Measurements from ENCODE around the gene CBR3.
A peak's percentile ranks its signal among the peaks of the same experiment; 100 is the strongest.
"Not testable (repeated sequence)": the region's sequence is repeated elsewhere in the genome, so short reads cannot be mapped to it uniquely, and the experiment has no call there.

The CBR3 gene

DNA sequence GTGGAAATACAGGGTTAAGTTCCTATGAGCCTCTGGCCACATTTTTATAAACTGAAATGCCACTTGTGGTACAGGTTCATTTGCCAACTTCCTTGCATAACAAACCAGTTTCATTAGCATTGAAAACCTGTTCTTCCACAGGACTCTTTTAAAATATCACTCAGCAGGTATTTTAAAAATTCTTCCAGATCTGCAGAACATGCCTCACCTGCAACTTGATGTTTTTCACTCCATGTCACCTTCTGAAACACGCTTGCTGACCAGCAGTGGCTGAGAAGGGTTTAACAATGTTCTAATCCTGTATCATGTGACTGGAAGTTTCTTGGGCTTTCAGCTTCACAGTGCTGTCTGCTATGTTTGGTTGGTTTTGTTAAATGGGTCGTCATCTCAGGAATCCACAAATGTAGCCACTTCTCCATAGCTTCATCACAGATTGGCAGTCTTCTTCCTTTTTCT lies 17.6 kb upstream of the CBR3 start:
- no peak for DNase-seq (ENCODE audit: low read depth in 2 of 2)

DNA sequence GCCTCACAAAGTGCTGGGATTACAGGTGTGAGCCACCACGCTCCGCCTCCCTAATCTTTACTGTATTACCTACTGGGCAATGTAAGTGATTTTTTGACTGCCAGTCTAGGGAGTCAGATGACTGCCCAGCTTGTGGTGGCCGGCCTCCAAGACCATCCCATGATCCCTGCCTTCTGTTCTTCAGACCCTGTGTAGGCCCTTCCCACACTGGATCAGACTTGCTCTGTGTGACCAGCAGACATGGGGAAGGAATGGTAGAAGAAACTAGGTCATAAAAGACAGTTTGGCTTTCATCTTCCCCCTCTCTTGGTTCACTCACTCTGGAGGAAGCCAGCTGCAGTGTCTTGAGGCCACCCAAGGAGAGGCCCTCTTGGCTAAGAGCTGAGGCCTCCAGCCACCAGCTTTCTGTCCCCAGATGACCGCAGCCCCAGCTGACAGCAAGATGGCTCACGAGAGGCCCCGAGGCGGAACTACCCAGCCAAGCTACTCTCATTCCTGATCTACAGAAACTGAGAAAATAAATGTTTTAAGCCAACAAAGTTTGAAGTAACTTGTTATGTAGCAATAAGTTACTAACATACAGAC lies 14.5 kb upstream of the CBR3 start:
- no peak for DNase-seq (ENCODE audit: low read depth in 2 of 2)

GRCh38 chr21:36122977-36123376 lies 11.9 kb upstream of the CBR3 start:
- no peak for DNase-seq (ENCODE audit: low read depth in 2 of 2)

GRCh38 chr21:36124395-36124794 lies 10.5 kb upstream of the CBR3 start:
- no peak for DNase-seq (ENCODE audit: low read depth in 2 of 2)

- peak in 1 of 2 donors; percentile 24 for DNase-seq (ENCODE audit: low read depth in 2 of 2)
Observed at GRCh38 chr21:36125512-36126207, 9.2 kb upstream of the CBR3 start.

DNA sequence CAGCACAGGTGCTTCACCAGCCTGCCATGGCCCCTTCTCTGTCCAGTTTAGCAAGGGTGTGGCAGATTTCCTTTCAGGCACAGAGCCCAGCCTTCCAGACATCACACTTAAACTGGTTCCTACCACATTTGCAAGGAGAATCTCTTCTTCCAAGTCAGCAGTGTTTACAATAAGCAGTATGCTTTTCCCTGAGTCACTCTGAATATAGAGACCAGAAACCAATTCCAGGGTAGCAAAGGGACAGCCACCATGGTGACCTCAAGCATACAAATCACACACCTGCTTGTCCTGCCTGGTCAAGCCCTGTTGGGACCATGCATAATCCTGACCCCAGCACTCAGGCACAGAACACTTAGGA lies 8.7 kb upstream of the CBR3 start:
- no peak for DNase-seq (ENCODE audit: low read depth in 2 of 2)

GRCh38 chr21:36126621-36127110 lies 8.2 kb upstream of the CBR3 start:
- no peak for DNase-seq (ENCODE audit: low read depth in 2 of 2)

DNA sequence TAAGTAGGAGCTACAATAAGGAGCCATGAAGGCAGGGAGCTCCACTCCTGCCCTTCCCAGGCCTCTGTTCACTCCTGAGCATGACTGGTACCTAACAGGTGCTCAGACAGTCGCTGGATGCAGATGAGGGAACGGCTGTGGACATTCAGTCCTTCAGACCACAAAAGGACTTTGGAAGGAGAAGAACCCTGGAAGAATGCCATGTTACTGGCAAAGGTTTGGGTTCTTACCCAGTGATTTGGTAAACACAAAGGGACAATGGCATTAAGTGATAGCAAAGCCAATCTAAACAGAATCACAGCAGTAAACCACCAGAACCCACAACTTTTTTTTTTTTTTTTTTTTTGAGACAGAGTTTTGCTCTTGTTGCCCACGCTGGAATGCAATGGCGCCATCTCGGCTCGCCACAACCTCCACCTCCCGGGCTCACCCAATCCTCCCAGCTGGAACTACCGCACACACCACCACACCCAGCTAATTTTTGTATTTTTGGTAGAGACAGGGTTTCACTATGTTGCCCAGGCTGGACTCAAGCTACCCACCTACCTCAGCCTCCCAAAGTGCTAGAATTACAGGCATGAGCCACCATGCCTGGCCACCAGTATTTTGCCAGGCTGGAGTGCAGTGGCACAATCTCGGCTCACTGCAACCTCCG lies 7.5 kb upstream of the CBR3 start:
- no peak for DNase-seq (ENCODE audit: low read depth in 2 of 2)

- no peak for DNase-seq (ENCODE audit: low read depth in 2 of 2)
Observed at GRCh38 chr21:36127977-36128376, 6.9 kb upstream of the CBR3 start.

DNA sequence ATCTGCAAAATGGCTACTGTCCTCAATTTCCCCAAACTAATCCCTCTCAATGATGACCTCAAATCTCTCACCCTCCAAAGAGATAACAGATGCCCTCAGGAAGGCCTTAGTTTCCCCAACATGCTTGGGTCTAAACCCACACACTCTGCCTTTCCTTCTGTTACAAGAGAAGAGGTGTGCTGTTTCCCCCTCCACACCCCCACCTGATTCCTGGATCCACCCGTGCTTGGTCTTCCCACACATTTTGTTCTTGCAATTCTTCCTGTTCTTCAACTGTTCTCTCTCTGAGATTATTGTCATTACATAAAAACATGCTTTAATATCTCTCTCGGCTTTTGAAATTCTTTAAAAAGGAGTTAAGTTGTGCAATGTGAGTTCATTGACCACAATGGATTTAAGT lies 5.7 kb upstream of the CBR3 start:
- DNase-seq (ENCODE audit: low read depth in 2 of 2) = no peak

GRCh38 chr21:36130414-36130762 lies 4.5 kb upstream of the CBR3 start:
- not testable (repeated sequence) for DNase-seq (ENCODE audit: low read depth in 2 of 2)

DNA sequence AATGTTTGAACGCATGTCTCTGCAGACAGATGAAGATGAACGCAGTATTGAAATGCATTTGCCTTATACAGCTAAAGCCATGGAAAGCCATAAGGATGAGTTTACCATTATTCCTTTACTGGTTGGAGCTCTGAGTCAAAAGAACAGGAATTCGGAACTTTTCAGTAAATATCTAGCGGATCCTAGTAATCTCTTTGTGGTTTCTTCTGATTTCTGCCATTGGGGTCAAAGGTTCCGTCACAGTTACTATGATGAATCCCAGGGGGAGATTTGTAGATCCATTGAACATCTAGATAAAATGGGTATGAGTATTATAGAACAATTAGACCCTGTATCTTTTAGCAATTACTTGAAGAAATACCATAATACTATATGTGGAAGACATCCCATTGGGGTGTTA lies 4.0 kb upstream of the CBR3 start:
- DNase-seq (ENCODE audit: low read depth in 2 of 2) = not testable (repeated sequence)

- DNase-seq (ENCODE audit: low read depth in 2 of 2) = no peak
Observed at GRCh38 chr21:36132696-36133095, 2.2 kb upstream of the CBR3 start.

DNA sequence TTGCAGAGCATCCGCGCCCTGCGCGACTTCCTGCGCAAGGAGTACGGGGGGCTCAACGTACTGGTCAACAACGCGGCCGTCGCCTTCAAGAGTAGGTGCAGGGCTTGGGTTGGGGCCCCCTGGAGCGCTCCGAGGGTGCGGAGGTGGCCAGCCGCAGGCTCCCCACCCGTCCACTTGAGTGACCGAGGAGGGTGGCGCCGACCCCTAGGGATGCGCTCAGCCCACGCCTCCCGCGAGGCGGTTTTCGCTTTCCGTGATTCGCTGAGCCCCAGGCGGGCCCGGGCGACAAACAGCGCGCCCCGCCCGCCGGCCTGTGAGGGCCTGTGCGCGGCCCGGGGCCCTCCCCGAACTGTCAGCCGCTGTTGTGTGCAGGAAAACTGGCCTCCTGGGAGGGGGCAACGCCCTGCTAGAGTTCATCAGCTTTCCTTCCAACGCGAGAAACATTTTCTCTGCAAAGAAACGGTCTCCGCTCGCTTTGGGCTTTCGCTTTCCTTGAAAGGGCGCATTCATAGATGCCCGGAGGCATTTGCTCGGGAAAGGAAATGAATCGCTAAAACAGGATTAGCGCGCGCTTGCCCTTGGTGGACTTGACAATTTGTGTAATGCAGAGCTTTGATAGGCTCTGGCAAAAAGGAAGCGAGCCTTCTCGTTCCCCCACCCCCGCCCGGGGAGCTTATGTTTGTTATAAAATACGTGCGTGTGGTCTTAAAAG lies 668 bp downstream of the CBR3 start:
- no peak for DNase-seq (ENCODE audit: low read depth in 2 of 2)

- DNase-seq (ENCODE audit: low read depth in 2 of 2) = not testable (repeated sequence)
Observed at GRCh38 chr21:36139791-36140190, 4.9 kb downstream of the CBR3 start.

DNA sequence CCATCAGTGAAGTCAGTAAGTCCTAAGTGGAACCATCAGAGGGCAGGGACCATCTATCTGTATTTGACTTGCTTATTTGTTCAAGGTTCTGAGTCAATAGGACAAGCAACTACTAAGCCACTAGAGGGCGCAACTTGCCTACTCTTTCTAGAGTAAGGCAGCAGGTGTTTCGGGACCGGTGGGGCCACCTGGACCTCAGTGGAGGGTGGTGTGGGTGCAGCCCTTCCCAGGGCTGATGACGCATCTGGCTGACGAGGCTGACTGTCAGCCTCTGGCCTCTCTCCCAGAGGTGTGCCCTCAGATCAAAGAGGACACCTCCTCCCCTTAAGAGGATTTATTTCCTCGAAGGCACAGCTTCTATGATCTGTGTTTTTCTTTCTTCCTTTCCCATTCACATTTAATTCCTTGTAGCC lies 6.6 kb downstream of the CBR3 start:
- peak; percentile 51 to 78 for DNase-seq (ENCODE audit: low read depth in 2 of 2)

DNA sequence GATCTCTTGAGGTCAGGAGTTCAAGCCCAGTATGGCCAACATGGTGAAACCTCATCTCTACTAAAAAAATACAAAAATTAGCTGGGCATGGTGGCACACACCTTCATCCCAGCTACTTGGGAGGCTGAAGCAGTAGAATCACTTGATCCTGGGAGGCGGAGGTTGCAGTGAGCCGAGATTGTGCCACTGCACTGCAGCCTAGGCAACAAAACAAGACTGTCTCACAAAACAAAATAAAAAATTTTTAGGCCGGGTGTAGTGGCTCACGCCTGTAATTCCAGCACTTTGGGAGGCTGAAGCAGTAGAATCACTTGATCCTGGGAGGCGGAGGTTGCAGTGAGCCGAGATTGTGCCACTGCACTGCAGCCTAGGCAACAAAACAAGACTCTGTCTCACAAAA lies 9.4 kb downstream of the CBR3 start:
- DNase-seq (ENCODE audit: low read depth in 2 of 2) = not testable (repeated sequence)

DNA sequence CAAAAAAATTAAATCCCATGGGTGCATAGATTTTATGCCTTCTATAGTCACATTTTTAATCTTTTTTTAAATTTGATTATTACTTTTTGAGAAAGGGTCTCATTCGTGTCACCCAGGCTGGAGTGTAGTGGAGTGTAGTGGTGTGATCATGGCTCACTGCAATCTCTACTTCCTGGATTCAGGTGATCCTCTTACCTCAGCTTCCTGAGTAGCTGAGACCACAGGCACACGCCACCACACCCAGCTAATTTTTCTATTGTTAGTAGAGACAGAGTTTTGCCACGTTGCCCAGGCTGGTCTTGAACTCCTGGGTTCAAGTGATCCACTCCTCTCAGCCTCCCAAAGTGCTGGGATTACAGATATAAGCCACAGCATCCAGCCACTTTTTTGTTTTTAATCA lies 10.4 kb downstream of the CBR3 start:
- DNase-seq (ENCODE audit: low read depth in 2 of 2) = no peak

GRCh38 chr21:36147911-36148310 lies 13.0 kb downstream of the CBR3 start:
- DNase-seq (ENCODE audit: low read depth in 2 of 2) = no peak

- DNase-seq (ENCODE audit: low read depth in 2 of 2) = no peak
Observed at GRCh38 chr21:36148886-36149285, 14.0 kb downstream of the CBR3 start.

- no peak for DNase-seq (ENCODE audit: low read depth in 2 of 2)
Observed at GRCh38 chr21:36149788-36150711, 15.2 kb downstream of the CBR3 start.
